ENCODE measurements around the gene ATP1A1. TPM values are rescaled to one million over a fixed set of nuclear protein-coding genes. Genes with fewer than 3 reads are reported as not detected.

ATP1A1 gene
- total RNA-seq, 1 experiment from 2014 or later = 239 TPM

GRCh38 chr1:116331523-116331922 is 41.5 kb upstream of the ATP1A1 start:
- TF ChIP-seq, protein P1, sequence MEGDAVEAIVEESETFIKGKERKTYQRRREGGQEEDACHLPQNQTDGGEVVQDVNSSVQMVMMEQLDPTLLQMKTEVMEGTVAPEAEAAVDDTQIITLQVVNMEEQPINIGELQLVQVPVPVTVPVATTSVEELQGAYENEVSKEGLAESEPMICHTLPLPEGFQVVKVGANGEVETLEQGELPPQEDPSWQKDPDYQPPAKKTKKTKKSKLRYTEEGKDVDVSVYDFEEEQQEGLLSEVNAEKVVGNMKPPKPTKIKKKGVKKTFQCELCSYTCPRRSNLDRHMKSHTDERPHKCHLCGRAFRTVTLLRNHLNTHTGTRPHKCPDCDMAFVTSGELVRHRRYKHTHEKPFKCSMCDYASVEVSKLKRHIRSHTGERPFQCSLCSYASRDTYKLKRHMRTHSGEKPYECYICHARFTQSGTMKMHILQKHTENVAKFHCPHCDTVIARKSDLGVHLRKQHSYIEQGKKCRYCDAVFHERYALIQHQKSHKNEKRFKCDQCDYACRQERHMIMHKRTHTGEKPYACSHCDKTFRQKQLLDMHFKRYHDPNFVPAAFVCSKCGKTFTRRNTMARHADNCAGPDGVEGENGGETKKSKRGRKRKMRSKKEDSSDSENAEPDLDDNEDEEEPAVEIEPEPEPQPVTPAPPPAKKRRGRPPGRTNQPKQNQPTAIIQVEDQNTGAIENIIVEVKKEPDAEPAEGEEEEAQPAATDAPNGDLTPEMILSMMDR (conservative IDR thresholded peaks at IDR 0.05) = no peak
- no peak overlapping the region for H4K91ac ChIP-seq (ENCODE audit: insufficient read length, low read depth, low read length)
- no peaks in the 10 kb centered on the region for H3K9me3 ChIP-seq (ENCODE audit: control insufficient read depth, low read depth, low read length)
- H2BK20ac ChIP-seq (ENCODE audit: low read depth, low read length, poor library complexity, severe bottlenecking) = no peak overlapping the region
- H4K8ac ChIP-seq (replicated peaks; ENCODE audit: insufficient read length, low read depth, low read length) = no peak overlapping the region
- H3K18ac ChIP-seq (ENCODE audit: insufficient read length, low read depth, low read length) = no peak overlapping the region
- H3K23me2 ChIP-seq (ENCODE audit: insufficient read length, low read depth, low read length, poor library complexity, severe bottlenecking) = no peaks in the 10 kb centered on the region
- WGBS (ENCODE audit: extremely low coverage, insufficient read length, low lambda C conversion rate) = no CpG with 5 or more reads among the region's 3 CpGs
- no peak overlapping the region for H3K27ac ChIP-seq (ENCODE audit: insufficient read length, low read depth, low read length)
- H2BK12ac ChIP-seq (ENCODE audit: insufficient read length, low read depth, low read length) = no peak overlapping the region
- no peaks in the 10 kb centered on the region for H3K27me3 ChIP-seq (ENCODE audit: insufficient read depth, low read length)
- Mint-ChIP-seq H3K27me3 (ENCODE audit: low read depth) (peaks cover 1% of the 10 kb centered on the region; the same call in 1 of the 2 replicates), H3K4me1 (peaks cover 18 to 23% of the 10 kb centered on the region in 2 experiments), H3K27ac (no peak overlapping the region), H3K36me3 (ENCODE audit: insufficient read depth in 1 of 3, low read depth in 3 of 3) (no peaks in the 10 kb centered on the region), H3K4me3 (no peak overlapping the region), H3K9me3 (no peaks in the 10 kb centered on the region)
- no peak overlapping the region for H3K23ac ChIP-seq (ENCODE audit: insufficient read length, low read depth, low read length)
- H2AK5ac ChIP-seq (ENCODE audit: insufficient read length, low read length) = no peak overlapping the region
- H4K5ac ChIP-seq (ENCODE audit: insufficient read length, low read depth, low read length) = no peak overlapping the region
- peaks cover 3% of the 10 kb centered on the region; the same call in 1 of the 2 replicates for H3K4me1 ChIP-seq (ENCODE audit: insufficient read depth, low read length)
- H3K79me2 ChIP-seq (ENCODE audit: insufficient read depth, low read length) = no peaks in the 10 kb centered on the region
- H3K4ac ChIP-seq (ENCODE audit: low read depth, low read length) = no peak overlapping the region
- H3K79me1 ChIP-seq (ENCODE audit: insufficient read depth, low read depth, low read length, poor library complexity, severe bottlenecking) = no peaks in the 10 kb centered on the region
- no peak overlapping the region for H3K9ac ChIP-seq (ENCODE audit: extremely low read depth, insufficient read length, low read length)
- no peak overlapping the region for H3K56ac ChIP-seq (ENCODE audit: insufficient read length, low read depth, low read length)
- H3K4me2 ChIP-seq (ENCODE audit: insufficient read depth, insufficient read length, low read length) = no peak overlapping the region
- H2BK5ac ChIP-seq (ENCODE audit: insufficient read length, low read length) = no peak overlapping the region
- no peak overlapping the region for H2BK15ac ChIP-seq (ENCODE audit: low read depth, low read length)
- no peak overlapping the region for H3T11ph ChIP-seq (ENCODE audit: low read length)
- H2BK120ac ChIP-seq (ENCODE audit: low read depth, low read length, poor library complexity, severe bottlenecking) = no peak overlapping the region
- H2AFZ ChIP-seq (ENCODE audit: low read length) = no peak overlapping the region
- no peak overlapping the region for H3K14ac ChIP-seq (ENCODE audit: insufficient read depth, low read length)
- no peak for DNase-seq
- H4K20me1 ChIP-seq (ENCODE audit: control insufficient read depth, insufficient read depth, insufficient read length) = no peaks in the 10 kb centered on the region

Data from H9 (cell line).